Measurements from ENCODE around the gene PLEKHA6.

GRCh38 chr1:204349602-204350001 is 10.1 kb downstream of the PLEKHA6 start:
- TF ChIP-seq, protein P1, sequence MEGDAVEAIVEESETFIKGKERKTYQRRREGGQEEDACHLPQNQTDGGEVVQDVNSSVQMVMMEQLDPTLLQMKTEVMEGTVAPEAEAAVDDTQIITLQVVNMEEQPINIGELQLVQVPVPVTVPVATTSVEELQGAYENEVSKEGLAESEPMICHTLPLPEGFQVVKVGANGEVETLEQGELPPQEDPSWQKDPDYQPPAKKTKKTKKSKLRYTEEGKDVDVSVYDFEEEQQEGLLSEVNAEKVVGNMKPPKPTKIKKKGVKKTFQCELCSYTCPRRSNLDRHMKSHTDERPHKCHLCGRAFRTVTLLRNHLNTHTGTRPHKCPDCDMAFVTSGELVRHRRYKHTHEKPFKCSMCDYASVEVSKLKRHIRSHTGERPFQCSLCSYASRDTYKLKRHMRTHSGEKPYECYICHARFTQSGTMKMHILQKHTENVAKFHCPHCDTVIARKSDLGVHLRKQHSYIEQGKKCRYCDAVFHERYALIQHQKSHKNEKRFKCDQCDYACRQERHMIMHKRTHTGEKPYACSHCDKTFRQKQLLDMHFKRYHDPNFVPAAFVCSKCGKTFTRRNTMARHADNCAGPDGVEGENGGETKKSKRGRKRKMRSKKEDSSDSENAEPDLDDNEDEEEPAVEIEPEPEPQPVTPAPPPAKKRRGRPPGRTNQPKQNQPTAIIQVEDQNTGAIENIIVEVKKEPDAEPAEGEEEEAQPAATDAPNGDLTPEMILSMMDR (IDR thresholded peaks at IDR 0.05 in 4 of 5, conservative IDR thresholded peaks at IDR 0.05 in 1 of 5), result no peak
- no peak for TF ChIP-seq POLR2A (IDR thresholded peaks at IDR 0.05)
